Lung microvascular endothelial cell (primary cell): ENCODE measurements around the gene PAEP. TPM values are rescaled to one million over a fixed set of nuclear protein-coding genes. Genes with fewer than 3 reads are reported as not detected.

Source experiments
- DNase-seq, 2 donors: peaks; one replicate each; pipeline versions ENCODE4 v3.0.0 to v3.0.0-alpha.2; 2010; ENCODE audit warnings: low read depth in 2 of 2
- total RNA-seq: library from RNA; depleted of rRNA; stranded (reverse); fragments of >200 nt; gene quantifications from 2 replicates; pipeline ENCODE4 v1.2.1, GENCODE V29; 2014

The PAEP gene
- total RNA-seq, 1 donor from 2014 or later: not detected

DNA sequence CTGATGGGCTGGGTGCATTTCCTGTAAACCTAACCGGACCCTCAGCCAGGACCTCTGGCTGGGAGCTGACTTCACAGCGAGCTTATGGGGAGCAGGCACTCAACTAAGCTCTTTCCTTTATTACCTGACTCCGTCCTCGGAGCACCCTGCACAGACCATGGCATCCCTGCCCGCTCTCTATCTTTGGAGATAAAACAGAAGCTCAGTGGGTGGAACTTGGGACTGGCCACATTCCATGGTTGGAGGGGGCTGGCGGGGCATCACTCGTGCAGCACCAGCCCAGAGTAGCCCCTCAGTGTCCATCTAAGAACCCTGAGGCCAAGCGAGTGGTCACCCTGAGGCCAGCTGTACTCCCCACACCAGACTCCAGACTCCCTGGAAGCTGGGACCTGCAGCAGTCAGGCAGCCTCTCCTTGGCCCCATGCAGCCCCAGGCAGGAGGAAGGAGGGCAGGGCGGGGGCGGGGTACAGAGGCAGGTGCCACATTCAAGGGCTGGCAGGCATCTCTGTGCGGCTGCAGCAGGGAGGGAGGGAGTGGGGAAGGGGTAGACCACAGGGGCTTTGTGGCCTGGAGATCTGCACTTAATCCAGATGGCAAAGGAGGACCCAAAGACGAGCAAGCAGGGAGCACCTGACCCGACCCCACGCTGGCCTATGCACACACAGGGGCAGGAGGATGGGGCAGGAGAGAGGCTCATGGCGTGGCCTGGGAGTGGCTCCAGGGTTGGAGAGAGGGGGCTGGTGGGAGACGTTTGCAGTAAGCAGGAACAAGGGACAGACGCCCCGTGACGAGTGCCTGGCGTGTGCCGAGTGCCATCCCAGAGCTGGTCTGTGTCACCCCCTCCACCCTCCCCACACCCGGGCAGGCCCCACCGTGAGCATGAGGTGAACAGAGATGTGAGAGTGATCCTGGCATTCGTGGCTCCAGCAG lies 51.7 kb downstream of the PAEP start:
- no peak for DNase-seq

DNA sequence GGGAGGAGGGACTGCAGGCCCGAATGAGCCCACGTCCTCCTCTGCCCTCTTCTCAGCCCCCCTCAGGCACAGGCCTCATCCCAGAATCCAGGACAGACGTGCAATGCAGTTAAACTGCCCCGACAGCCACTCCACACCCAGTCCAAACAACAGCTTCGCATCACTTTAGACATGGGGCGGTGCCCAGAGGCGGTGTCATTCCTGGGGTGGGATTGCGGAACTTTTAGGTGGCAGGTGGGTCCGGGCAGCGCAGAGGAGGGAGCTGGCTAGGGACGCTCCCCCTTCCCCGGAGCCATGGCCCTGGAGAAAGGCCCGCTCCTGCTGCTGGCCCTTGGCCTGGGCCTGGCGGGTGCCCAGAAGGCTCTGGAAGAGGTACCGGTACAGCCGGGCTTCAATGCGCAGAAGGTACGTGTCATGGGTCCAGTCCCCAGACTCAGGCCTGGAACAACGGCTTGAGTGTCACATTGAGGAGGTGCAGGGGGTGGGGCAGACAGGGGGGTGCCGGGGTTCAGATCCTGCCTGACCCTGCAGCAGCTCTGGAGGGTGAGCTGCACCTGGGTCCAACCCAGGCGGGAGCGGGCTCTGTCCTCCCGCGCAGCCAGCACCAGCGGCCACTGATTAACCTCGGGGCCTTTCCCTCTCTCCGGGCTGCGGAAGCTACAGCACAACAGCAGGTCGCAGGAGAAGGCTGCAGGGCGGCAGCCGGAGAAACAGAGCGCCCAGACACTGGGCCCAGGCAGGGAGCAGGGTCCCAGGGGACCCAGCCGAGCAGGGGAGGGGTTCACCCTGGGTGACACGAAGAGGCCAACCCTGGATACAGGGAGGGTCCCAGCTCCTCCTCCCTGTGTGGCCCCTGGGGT lies 52.6 kb downstream of the PAEP start:
- no peak for DNase-seq

DNA sequence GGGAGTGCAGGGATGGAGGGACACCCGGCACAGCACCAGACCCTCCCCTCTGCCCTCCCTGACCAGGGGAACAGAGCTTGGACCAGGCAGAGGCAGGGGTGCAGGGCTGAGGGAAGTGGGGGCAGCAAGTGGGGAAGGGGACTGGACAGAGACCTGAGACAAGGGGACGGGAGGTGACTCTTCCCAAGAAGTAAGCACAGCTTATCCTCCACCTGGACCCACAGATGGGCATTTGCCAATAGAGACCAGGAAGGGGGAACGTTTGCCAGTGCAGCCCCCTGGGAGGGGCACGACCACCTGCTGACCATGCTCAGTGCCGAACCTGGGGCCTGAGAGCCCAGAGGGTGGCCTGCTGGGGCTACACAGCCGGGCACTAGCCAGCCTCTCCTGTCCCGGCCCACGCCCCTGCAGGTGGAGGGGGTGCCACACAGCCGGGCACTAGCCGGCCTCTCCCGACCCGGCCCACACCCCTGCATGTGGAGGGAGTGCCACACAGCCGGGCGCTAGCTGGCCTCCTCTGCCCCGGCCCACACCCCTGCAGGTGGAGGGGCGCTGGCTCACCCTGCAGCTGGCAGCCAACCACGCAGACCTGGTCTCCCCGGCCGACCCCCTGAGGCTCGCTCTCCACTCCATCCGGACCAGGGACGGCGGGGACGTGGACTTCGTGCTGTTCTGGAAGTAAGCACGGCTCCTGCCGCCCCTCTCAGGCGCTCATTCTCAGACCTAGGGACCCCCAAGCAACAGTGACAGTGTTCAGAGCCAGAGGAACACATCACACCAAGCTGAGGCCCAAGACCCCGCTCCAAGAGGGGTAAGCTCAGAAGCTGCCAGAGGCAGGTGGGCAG lies 53.5 kb downstream of the PAEP start:
- no peak for DNase-seq

DNA sequence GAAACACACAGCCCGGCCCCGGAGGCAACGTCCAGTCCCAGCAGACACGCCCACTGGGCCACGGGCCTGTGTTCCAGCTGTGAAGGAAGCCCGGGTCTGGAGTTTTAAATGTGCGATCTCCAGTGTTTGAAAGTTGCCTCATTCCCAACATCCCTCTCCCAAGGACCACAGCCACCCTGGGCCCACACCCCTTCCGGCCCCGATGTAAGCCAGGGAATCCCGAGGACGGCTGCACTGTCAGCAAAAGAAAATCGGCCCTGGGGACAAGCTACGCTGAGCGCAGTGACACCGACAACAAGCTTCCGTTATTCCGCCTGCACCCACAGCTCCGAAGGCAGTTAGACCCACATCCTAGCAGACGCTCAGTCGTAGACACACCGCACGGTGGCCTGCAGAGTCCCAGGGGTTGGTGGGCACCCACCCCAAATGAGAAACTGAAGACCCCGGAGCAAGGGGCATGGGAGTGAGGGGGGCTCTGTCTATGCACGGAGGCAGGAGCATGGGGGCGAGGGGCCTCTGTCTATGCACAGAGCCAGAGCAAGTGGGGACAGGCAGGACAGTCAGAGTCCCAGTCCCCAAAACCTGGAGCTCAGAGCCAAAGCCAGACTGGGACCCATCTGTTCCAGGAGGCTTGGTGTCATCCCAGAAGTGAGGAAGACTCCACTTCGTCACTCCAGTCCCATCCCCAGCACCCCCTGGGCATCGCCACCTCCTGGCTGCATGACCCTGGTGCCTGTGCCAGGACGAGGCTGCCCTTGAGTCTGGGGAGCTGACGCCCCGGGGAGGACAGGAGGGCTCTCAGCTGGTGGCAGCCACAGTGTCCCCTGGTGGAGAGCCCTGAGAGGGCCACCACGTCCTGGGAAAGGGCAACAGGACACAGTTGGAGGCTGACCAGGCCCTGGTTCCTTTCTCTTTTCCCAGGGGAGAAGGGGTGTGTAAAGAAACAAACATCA lies 54.4 kb downstream of the PAEP start:
- DNase-seq: no peak

Other genes starting within 250 kb of the PAEP start
- gene PPP1R26, start 82.0 kb upstream of the PAEP start, total RNA-seq: 8.3 and 9.7 TPM in 2 replicates
- 11.5 and 14.6 TPM in 2 replicates for gene MRPS2, start 61.1 kb upstream of the PAEP start, total RNA-seq
- not detected in 2 replicates for gene LCN1, start 40.3 kb upstream of the PAEP start, total RNA-seq
- not detected in 2 replicates for gene OBP2A, start 15.6 kb upstream of the PAEP start, total RNA-seq
- not detected in 2 replicates for gene GLT6D1, start 77.8 kb downstream of the PAEP start, total RNA-seq
- gene LCN9, start 101.6 kb downstream of the PAEP start, total RNA-seq: not detected in 2 replicates
- not detected in 2 replicates for gene SOHLH1, start 137.7 kb downstream of the PAEP start, total RNA-seq
- gene KCNT1, start 140.4 kb downstream of the PAEP start, total RNA-seq: under 0.01 TPM in 1 of 2 replicates, not detected in the other